Fibroblast of skin of scalp (primary cell): Measurements from ENCODE around the gene GALNT10.

Experiments used
- DNase-seq: peaks from one replicate; pipeline ENCODE4 v3.0.0-alpha.2; 2013

The GALNT10 gene

GRCh38 chr5:154298065-154298464 lies 107.5 kb downstream of the GALNT10 start:
- DNase-seq, result no peak

- no peak for DNase-seq
Observed at GRCh38 chr5:154300207-154300883, 109.8 kb downstream of the GALNT10 start.

- no peak for DNase-seq
Observed at GRCh38 chr5:154301726-154302125, 111.2 kb downstream of the GALNT10 start.

- DNase-seq, result no peak
Observed at GRCh38 chr5:154302161-154302560, 111.6 kb downstream of the GALNT10 start.

- no peak for DNase-seq
Observed at GRCh38 chr5:154303133-154303532, 112.6 kb downstream of the GALNT10 start.

- peak; percentile 88 for DNase-seq
Observed at GRCh38 chr5:154308443-154309370, 118.2 kb downstream of the GALNT10 start.

GRCh38 chr5:154309371-154309745 lies 118.8 kb downstream of the GALNT10 start:
- peak; percentile 73 for DNase-seq

- no peak for DNase-seq
Observed at GRCh38 chr5:154309805-154310204, 119.3 kb downstream of the GALNT10 start.

- no peak for DNase-seq
Observed at GRCh38 chr5:154311362-154311761, 120.8 kb downstream of the GALNT10 start.

GRCh38 chr5:154312000-154312399 lies 121.5 kb downstream of the GALNT10 start:
- no peak for DNase-seq

GRCh38 chr5:154312576-154312975 lies 122.0 kb downstream of the GALNT10 start:
- DNase-seq, result peak; percentile 65

- DNase-seq, result no peak
Observed at GRCh38 chr5:154313360-154314017, 123.0 kb downstream of the GALNT10 start.

- no peak for DNase-seq
Observed at GRCh38 chr5:154315196-154315595, 124.7 kb downstream of the GALNT10 start.

GRCh38 chr5:154315756-154316155 lies 125.2 kb downstream of the GALNT10 start:
- DNase-seq, result no peak

- no peak for DNase-seq
Observed at GRCh38 chr5:154316223-154316935, 125.8 kb downstream of the GALNT10 start.

GRCh38 chr5:154317916-154318315 lies 127.4 kb downstream of the GALNT10 start:
- no peak for DNase-seq

GRCh38 chr5:154318691-154319090 lies 128.2 kb downstream of the GALNT10 start:
- DNase-seq, result no peak

GRCh38 chr5:154319736-154320135 lies 129.2 kb downstream of the GALNT10 start:
- no peak for DNase-seq

- no peak for DNase-seq
Observed at GRCh38 chr5:154320224-154321089, 129.9 kb downstream of the GALNT10 start.

GRCh38 chr5:154321546-154321945 lies 131.0 kb downstream of the GALNT10 start:
- no peak for DNase-seq

GRCh38 chr5:154324033-154324432 lies 133.5 kb downstream of the GALNT10 start:
- no peak for DNase-seq

GRCh38 chr5:154325566-154325965 lies 135.0 kb downstream of the GALNT10 start:
- no peak for DNase-seq
